Stimulated activated CD4-positive, alpha-beta T cell treated with anti-CD3 and anti-CD28 coated beads, Interleukin-12 subunit alpha, Interleukin-12 subunit beta, amount 100 ng/mL, for 24 hours (primary cell): ENCODE data around the gene PPP2R2C.

Experiments
- DNase-seq, 2 experiments: peaks; one replicate each; pipeline ENCODE4 v3.0.0-alpha.2; 2020; ENCODE audit warnings: low read depth in 2 of 2

Gene PPP2R2C

DNA sequence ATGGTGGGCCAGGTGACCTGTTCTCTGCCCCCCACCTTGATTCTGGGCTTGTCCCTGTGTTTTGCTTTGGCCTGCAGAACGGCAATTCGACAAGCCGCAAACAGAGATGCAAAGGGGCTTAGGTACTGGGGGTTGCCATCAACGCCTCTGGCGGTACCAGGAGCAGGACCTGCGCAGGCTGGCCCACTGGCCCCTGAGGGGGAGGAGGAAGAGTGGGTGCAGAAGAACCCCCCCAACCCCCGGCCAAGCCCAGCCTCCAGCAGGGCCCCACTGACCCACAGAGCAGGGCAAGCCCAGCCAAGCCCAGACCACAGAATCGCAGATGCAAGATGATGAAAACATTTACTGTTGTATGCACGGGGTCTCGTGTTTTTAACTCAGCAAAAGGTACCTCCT, 89.4 kb downstream of the PPP2R2C start:
- DNase-seq: no peak

DNA sequence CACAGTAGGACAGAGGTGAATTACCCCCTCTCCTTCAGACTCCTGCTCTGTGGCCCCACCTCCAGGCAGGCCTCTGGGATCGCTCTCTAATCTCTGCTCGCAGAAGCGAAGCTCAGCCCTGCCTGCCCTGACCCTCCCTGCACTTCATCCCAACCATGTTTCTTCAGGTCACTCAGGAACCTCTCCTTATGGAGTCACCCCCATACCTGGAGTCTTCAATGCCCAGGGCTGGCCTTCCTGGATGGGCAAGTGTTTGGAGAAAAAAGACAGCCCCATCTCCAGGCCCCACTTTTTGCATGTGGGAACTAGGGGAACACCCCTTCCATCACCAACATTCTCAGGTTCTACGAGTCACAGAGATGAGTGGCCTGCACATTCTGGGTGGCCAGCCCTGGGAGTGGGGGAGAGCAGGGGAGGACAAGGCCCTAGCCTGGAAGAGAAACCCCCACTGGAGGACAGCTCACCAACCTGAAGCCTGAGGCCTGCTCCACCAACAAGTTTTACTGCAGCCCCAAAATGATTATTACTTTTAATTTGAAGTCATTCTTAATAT, 90.8 kb downstream of the PPP2R2C start:
- no peak for DNase-seq

DNA sequence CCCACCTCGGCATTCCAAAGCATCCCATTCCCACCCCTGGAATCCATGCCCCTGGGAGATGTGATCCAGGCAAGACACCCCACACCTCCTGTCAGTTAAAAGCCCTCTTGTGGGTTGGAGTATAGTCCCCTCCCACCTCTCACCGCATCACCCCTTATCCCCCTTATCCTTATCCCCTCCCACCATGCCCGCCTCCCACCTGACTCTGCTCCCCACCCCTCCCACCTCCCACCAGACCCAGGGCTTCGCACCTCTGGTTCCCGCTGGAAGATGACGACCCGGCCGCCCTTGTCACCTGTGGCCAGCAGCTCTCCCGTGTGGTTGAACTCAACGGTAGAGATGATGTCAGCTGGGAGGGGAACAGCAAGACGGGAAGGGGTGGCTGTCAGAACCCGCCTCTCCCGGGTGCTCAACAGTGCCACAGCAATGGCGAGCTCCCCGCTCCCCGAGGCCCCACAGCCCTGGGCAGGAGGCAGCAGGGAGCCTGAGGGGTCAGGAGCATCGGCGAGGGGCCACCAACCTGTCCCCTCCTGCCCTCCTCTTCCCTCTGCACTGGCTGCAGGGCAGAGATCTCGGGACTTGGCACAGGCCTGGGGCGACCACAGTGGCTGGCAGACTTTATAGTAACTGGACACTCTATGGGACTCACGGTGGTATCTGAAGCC, 91.5 kb downstream of the PPP2R2C start:
- DNase-seq: no peak

DNA sequence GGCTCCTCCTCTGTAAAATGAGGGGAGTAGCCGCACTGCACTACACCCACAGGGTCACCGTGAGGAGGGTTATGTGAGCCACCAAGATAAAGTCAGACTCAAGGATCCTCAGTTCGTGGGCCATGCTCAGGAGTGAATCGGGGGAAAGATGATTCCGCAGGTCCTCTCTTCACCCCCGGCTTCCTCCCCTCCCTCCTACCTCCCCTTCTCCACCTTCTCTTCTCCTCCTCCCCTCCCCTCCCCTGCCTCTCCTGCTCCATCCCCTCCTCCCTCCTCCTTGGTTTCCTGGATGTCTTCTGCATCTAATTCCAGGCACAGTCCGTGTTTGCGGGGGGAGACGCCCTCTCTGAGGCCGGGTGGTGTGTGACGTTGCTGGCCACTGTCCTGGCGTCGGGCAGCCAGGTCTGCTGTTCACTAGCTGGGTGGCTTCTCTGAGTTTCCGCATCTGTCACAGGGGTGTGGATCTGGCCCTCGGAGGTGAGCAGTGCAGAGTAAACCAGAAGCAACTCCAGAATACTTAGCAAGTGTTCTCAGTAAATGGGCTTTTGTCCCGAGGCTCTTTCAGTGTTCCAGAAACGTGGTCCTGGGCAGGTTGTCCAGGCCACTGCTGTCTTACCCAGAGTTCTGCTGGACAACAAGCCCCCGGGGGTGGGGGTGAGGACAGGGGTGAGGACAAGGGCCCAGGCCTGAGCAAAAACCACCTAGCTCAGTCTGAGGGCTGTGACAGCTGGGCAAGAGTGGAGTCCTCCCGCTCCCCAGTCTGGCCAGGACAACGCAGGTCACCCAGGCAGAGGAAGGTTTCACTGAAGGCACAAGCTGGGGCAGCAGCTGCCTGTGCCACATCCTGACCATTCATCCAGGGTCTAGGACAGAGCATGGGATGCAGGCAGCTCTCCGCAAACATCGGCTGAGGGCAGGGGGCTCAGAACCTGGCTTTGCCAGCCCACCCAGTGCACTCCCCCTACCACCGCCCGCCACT, 92.4 kb downstream of the PPP2R2C start:
- DNase-seq: no peak

DNA sequence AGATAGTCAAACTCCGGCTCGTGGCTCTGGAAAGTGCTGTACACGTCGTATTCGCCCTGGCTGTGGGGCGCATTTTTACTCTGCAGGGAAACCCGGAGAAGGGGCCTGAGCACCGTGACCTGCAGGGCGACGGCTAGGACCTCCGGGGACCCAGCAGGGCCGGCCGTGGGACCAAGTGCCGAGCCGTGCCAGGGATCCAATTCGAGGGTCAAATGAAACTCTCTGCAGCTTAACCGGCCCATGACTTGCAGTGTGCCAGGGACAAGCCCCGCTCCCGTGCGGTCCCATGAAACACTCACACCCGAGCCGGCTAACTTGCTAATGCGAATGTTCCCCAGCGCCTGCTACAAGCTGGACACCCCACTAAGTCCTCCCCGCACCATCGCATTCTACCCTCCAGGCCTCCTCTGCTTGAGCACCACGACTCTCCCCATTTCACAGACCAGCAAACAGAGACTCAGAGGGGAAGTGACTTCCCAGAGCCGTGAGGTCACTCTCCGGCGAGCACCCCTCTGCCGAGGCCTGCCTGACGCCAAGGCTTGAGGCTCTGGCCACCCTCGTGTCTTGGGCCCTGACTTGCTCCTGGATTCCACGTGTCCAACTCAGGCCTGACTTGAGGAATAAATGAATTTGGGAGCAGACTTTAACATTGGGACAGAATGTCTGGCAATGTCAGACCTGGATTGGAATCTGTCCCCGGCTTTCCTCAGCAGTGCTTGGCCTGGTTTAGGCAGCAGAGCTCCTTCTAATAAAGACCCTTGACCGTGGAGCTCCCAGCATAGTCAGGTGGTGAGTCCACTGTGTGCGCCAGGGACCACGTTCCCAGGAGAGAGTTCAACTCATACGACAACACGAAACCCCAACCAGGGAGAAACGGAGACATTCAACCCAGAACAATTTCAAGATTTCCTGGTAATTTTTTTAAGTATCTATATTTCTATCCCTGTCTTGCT, 93.6 kb downstream of the PPP2R2C start:
- no peak for DNase-seq

DNA sequence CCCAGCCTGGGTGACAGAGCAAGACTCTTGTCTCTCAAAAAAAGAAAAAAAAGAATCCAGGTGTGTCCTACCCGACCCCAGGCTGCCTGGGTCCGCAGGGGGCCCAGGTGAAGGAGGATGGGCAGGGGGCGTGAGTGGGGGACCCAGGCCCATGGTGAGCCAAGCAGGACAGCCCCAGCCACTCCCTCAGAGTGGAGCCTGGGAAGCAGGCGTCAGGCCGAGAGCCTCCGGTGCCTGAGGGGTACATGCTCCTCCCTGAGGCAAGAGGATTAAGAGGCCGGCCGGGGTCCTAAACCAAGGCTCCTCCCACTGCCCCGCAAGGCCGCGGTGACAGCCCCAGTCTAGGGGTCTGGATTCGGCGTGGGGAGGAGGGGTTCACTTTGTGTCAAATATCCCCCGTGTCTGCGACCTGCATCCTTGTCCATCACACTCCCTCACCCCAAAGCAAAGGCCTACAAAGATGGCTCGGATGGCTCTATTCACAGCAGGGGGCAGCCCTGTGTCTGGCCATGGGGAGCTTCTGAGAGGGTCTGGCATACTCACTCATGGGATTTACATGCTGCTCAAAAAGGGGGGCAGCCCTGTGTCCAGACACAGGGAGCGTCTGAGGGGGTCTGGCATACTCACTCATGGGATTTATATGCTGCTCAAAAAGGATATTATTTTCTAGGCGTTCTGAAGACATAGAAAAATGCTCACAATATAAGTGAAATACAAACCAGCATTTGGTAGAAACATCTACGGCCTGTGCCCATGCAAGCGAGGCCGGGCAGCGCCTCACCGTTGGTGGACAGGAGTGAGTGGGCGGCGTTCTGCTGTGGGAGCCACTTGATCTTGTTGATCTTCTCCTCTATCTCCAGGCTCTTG, 94.6 kb downstream of the PPP2R2C start:
- no peak for DNase-seq

DNA sequence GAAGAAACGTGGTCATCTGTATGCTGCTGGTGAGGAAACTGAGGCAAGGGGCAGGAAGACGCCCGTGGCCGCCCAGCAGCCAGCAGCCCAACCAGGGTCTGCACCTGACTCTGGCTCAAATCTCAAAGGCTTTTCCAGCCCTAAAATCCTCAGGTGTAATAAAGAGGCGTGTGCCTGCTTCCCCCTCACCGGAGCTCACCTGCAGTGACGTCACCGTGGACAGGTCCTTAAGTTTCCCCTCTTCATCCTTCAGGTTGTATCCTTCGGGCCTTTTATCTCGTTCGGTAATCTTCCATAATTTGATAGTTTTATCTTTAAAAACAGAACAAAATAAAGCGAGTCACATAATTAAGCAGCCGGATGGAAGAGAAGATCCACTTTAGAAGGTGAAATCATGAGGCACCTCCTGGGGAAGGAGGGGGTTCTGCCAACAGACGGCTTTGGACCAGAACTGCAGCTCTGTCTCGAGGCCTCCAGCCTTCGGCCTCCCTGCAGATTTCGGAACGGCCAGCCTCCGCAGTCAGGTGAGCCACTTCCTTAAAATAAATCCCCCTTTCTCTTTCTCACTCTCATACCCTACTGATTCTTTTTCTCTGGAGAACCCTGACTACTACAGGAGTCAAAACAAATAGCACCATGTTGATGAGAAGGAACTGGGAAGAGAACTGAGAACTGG, 96.7 kb downstream of the PPP2R2C start:
- DNase-seq: no peak

DNA sequence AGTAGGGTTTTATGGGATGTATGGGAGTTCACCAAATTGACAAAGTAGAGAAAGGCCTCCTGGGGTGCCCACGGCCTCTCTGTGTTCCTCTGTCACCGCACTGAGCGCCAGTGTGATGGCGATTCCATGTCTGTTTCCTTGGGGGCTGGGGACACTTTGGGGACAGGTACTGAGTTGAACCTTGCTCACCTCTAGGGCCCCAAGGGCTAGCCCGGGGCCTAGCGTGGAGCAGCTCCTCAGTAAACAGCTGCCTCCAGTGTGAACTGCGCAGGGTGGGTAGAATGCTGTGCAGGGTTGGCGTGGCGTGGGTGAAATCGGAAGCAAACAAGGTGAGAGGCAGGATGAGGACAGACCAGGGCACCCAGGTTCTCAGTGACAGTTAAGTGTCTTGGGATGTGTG, 97.8 kb downstream of the PPP2R2C start:
- no peak for DNase-seq

DNA sequence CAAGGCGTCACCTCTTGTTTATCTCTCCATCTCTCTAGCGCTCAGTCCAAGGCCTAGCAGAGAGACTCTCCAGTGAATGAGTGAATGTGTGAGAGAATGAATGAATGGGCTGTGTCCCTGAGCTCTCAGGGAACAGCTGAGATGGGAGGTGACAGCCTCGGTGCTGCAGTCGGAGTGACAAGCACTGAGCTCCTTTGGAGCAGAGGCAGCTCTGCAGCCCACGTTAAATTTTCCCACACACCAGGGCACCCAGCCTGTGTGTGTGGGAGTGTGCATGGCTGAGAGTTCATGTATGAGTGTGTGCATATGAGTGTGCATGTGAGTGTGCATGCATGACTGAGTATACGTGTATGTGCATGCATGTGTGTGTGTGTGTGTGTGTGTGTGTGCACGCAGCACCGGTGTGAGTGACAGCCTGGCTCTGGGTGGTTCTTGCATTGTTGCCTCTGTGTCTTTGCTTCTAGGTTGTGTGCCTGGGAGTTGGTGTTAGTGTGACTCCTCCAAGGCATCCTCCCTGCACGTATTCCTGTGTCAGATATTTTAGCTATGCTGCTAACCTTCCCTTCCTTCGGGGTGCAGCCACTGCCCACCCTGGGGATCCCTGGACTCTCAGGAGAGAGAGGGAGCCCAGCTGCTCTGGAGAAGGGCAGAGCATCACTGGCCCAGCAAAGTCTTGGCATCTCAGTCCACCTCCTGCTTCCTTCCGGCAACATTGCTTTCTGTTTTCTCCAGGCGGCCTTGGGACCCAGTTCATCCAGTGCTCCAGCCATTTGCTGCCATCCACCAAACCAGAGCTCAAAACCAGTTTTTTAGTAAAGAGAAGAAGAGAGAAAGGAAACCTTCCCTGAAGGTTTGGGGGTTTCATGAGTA, 98.6 kb downstream of the PPP2R2C start:
- DNase-seq: no peak

DNA sequence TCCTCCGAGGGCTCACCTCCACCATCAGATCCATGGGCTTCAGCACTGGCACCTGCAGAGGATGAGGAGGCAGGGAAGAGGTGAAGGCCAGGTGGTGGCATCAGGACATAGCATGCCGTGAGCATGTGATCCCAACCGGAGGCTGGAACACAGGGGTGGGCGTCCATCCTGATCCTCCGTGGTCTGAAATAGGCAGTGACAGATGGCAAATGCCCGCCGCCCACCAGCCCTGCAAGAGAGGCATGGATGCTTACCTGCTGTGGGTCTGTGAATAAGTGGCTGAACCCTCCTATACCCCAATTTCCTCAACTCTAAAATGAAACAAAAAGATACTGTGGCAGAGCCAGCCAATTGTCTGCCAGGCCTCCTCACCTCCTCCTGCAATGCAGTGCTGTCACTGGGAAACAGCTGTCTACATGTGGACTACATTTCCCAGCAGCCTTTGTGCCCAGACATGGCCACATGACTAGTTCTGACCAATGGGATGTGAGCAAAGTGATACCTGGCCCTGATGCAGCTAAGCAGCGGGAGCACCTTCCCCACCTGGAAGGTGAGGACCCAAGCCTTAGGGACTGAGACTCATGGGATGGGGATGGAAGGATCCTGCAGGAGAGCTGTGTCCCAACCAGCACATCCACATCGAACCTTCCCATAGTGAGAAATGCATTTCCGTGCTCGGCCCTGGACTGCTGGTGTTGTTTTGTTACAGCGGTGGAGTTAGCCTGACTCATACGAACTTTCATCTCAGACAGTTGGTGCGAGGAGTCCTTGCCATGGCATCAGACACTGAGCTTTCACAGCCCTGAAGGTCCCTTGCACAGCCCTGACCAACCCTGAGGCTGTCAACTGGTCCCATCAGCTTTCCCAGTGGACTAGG, 99.5 kb downstream of the PPP2R2C start:
- DNase-seq: peak in 1 of 2 experiments; percentile 4

DNA sequence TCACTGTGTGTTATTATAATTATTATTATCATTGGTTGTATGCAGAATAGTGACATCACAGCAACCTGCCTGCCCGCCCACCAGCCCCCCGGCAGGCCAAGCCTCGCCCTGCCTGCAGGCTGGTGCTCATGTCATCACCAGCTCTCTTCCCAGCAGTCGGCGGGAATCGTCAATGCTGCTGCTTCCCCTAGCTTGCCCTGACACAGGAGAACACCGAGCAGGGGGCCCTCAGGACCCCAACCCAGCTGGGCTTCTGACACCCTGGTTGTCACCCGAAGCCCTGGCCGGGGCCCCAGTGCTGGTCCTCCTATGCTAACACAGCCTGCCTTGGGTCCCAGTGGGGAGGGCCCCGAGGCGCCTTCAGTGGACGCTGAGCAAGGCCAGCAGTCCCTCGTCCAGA, 100.6 kb downstream of the PPP2R2C start:
- DNase-seq: no peak

DNA sequence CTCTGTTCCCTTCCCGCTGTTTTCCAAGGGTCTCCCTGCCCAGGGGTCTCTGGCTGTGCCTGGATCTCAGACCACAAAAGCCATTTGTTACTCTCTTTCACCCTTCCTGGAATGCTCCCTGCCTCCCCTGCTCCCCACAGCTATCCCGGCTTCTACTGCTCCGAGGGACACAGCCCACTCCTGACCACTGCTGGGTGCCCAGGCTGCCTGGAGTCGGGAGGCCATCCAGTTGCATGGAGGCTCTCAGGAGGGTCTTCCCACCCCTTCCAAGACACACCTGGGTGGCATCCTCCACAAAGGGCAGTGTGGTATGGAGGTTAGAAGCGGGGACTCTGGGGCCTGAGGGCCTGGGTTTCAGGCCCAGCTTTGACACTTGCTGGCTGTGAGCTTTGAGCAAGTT, 101.1 kb downstream of the PPP2R2C start:
- no peak for DNase-seq

DNA sequence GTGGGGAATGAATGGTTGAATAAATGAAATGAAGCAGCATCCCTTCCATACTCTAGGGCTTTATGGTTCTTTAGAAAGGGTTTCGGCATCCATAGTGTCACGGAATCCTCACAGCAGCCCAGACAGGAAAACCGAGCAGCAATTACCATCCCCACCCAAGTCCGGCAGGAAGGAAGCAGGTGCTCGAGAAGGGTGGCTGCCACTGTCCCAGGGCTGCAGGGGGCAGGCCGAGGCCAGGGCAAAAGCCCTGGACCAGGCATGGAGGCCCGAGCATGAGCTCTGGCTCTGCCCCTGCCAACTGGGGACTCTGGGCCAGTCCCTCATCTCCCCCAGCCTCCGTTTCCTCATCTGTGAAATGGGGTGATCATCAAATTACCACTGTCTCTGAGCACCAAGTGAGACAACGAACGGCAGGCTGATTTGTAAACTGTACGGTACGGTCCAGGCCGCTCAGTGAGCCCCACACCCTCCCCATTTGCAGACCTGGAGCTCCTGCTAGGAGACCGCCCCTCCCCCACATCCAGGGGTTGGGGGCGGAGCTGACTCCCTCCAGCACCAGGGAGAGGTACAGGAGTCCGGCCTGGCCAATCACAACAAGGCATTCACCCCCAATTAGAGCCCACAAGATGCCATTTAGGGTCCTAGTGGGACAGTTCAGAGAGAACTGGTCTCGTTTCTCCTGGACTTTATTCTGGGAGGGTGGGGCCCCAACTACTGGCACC, 102.3 kb downstream of the PPP2R2C start:
- DNase-seq: no peak

DNA sequence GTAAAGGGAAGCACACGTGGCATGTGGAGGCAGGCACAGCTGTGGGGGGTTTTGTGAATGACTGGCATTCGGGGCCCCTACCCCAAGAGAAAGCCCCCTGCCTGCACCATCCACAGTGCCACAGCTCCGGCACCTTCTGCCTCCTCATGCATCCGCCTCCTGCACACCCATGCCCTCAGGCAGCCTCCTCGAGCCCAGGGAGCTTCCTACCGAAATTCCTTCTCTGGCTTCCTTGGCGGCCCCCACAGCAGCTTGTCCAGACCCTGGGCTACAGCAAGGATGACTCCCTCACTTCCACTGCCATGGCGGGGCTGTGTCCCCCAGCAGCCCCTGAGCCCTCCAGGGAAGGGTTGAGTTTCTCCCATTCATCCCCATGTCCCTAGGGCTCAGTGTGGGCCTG, 102.9 kb downstream of the PPP2R2C start:
- DNase-seq: no peak

DNA sequence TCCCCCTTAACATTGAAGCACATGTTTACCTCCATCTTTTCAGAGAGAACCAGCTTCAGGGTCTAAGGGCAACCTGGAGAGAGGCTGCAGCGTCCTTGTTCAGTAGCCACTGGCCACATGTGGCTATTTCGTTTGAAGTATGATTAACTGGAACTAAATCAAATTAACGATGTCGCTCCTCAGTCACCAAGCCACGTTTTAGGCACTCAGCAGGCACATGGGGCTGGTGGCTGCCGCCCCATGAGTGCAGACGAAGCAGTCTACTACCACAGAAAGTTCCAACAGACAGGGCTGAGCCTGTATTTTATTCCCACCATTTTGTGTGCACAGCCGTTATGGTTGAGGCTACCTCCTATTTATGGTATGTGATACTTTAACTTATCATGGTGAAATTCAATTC, 103.4 kb downstream of the PPP2R2C start:
- no peak for DNase-seq

DNA sequence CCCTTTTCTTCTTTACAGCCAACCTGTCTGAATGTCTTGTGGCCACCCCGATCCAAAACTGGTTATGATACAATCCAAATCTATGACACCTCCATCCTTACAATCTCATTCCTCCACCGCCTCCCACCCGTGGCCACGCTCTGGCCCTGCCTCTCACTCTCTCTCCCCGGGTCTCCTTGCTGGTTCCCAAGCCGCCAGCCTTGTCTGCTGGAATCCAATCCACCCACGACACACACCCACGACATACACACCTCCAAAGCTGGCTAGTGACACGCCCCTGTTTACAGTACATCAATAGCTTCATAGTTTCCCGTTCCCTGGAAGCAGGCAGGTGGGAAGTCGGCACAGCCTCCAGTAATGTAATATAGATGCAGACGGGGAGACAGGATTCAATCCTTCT, 103.8 kb downstream of the PPP2R2C start:
- no peak for DNase-seq

DNA sequence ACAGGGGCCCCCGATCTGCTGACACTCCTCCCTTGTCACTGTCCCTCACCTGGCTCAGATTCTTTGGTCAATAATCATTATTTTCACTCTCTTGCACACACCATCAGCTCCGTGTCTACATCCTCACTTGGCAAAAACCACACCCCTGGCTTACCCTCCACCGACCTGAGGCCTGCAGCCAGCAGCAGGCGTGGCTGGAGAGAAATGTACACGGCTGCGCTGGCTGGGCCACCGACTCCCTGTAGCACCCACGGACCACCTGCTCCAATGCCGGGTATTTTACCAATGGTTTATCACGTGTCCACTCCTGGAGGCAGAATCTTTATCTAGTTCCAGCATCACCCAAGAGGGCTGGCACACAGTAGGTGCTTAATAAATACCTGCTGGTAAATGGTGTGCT, 104.3 kb downstream of the PPP2R2C start:
- no peak for DNase-seq
